Measurements from ENCODE around the gene PGS1.

PGS1 gene

GRCh38 chr17:78411241-78411857 lies 32.9 kb downstream of the PGS1 start:
- DNase-seq (ENCODE audit: low read depth): no peak

GRCh38 chr17:78412403-78412802 lies 34.0 kb downstream of the PGS1 start:
- no peak for DNase-seq (ENCODE audit: low read depth)

DNA sequence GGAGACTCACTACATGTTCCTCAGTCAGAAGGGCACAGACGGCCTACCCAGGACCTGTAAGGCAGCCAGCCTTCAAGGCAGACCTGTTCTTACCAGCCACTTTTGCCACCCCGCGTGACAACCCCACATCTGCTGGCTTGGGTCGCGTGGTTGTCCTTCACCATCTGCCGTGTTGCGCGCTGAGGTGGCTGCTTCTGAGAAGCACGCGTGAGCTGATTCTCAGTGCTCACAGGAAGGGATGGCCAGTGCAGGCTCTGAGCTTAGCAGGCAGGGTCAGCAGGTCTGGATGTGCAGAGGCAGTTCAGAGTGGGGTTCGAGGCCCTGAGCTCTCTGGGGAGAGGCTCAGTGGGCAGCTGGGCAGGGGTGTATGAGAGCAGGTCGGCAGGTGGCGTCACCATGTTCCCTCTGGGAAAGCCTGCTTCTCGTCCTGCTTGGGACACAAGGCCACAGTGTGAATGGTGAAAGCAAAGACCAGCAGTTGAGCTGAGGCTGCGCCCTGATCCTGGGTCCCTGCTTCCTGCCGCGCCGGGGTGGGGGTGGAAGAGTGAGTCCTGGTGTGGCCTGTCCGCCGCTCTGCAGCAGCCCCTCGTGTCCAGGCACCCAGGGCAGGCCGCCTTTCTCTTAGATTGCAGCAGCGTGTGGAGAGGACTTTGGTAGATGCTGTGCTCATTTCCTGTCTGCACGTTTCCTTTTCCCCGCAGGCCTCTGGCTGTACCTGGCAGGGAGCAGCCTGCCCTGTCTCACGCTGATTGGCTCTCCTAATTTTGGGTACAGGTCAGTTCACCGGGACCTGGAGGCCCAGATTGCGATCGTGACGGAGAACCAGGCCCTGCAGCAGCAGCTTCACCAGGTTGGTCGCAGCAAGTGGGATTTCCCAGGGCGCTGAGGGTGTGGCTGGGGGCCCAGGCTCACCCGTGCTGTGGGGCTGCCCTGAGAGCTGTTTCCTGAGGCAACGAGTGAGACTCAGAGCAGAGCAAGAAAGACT lies 36.0 kb downstream of the PGS1 start:
- DNase-seq (ENCODE audit: low read depth): peak; percentile 29

- DNase-seq (ENCODE audit: low read depth): no peak
These were observed 37.6 kb downstream of the PGS1 start for GRCh38 chr17:78415821-78416711.

DNA sequence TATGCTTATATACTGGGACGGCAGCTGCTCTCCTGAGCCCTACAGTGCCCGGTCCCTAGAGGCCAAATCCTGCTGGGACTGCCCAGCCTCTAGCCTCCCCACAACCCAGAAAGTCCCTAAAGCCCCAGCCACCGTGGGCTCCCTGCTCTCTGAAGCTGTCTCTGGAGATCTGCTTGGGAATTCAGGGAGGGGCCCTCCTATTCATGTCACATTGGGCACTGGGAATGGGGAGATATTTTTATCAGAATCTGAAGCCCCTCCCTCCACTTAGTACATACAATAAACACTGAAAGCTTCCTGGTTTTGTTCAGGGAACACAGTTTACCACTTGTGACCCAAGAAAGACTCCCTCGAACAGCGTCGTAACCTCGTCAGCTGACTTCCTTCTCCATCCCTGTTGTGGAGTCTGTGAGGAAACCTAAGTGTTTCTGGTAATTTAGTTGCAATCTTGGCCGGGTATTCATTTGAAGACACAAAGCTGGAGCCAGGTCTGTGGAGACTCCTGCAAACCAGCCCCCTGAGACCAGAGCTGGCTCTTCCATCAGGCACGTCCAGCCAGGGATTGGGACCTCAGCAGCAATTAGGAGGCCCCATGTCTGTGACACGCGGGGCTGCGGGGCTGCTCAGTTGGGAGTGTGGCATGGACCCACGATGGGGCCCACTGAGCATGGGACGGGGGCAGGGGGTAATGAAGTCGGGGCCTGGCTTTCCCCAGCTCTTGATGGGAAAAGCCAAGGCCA lies 38.5 kb downstream of the PGS1 start:
- no peak for DNase-seq (ENCODE audit: low read depth)

DNA sequence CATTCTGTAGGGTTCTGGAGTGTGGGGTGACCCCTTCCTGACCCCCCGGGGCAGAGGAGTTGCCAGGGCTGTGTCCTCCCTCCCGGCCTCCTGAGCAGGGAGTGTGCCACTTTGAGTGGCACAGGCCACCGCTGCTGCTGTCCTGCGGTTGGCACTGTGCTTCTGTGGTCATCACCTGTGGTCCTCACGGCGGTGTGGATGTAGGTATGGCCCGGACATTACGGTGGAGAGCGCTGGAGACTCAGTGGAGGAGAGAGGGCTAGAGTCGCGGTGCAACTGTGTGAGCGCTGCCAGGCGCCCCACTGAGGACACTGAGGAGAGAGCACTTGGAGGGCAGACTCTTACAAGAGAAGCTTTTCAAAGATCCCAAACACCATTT lies 39.1 kb downstream of the PGS1 start:
- no peak for DNase-seq (ENCODE audit: low read depth)

GRCh38 chr17:78418326-78419026 lies 40.0 kb downstream of the PGS1 start:
- DNase-seq (ENCODE audit: low read depth): no peak

- DNase-seq (ENCODE audit: low read depth): no peak
These were observed 41.7 kb downstream of the PGS1 start for GRCh38 chr17:78419970-78420815.

DNA sequence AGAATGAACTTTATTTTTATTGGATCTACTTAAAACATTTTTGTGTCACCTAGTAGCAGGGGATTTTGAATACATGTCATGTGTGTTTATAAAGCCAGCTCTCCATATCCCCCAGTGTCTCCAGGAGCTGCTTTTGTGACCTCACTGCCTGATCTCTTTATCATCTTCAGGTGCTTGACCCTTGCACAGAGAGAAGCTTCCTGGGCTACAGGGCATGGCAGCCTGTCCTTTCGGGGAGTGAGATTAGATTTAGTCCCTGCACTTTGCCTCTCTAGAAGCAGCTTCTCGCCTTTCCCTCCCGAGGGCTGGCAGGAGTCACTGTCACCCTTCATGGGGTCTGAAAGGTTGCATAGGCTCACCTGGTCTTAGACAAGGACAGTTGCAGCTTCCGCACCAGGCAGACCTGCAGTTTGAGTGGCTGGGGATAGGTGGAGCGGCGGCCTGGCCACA lies 42.7 kb downstream of the PGS1 start:
- DNase-seq (ENCODE audit: low read depth): no peak

- peak; percentile 46 for DNase-seq (ENCODE audit: low read depth)
These were observed 43.3 kb downstream of the PGS1 start for GRCh38 chr17:78421534-78422266.

GRCh38 chr17:78422267-78422605 lies 43.8 kb downstream of the PGS1 start:
- DNase-seq (ENCODE audit: low read depth): no peak

GRCh38 chr17:78422872-78423588 lies 44.6 kb downstream of the PGS1 start:
- no peak for DNase-seq (ENCODE audit: low read depth)

- no peak for DNase-seq (ENCODE audit: low read depth)
These were observed 45.7 kb downstream of the PGS1 start for GRCh38 chr17:78423961-78424675.

- DNase-seq (ENCODE audit: low read depth): no peak
These were observed 47.0 kb downstream of the PGS1 start for GRCh38 chr17:78425429-78425828.

- DNase-seq (ENCODE audit: low read depth): no peak
These were observed 47.9 kb downstream of the PGS1 start for GRCh38 chr17:78426293-78426879.

DNA sequence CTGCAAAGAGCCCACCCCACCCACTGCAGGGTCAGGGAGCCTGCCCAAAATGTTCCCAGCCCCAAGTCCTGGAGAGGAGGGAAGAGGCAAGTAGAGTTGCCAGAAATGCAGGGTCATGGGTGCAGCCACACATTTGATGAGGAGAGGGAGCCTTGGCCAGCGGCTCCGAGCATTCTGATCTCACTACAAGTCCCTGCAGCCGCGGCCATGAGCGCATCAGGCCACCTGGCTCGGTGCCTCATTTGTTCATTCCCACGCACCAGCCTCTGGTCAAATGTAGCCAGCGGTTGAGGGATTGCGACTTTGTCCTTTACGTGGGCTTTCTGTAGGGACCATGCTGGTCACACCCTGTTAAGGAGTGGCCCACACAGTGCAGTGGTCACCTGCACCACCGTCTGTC lies 48.7 kb downstream of the PGS1 start:
- no peak for DNase-seq (ENCODE audit: low read depth)

DNA sequence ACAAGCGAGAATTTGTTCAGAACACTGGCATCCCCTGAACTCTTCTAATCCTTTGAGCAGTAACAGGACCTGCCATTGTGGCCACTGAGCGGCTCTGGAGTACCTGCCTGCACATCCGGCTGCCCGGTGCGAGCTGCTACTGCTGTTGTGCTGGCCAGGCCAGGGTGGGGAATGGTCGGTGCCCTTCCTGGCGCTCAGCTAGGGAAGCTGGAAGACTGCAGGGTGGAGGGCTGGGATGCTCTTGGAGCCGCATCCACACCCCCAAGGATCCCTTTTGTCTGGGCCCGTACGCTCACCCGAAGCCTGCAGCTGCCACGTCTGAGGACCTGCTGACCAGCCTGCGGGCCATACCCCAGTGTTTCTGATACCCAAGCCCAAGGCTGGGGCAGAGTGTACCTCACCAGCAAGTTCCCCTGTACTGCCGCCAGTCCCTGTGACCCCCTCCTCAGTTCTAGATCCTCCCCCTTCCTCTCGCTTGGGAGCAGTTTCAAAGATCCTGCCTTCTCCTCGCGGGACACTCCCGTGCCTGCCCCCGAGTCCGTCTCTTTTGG lies 49.7 kb downstream of the PGS1 start:
- no peak for DNase-seq (ENCODE audit: low read depth)

Data from T-helper 22 cell (primary cell).